OCI-LY1 (cell line): ENCODE measurements around the gene PCSK5.

Experiments used
- CTCF ChIP-seq: fragments of 200-600 bp; sonication (generic), shearing (Covaris generic); IDR thresholded peaks from 2 replicates; pipeline ENCODE4 v1.5.1; 2017; ENCODE audit warnings: mild to moderate bottlenecking, antibody characterized with exemption, low read length, moderate library complexity, mixed read lengths
- EZH2 ChIP-seq: fragments of 200-600 bp; sonication (generic), shearing (Covaris generic); IDR thresholded peaks from 2 replicates; pipeline ENCODE4 v1.8.0; 2017; ENCODE audit warnings: borderline replicate concordance, mixed run types, mild to moderate bottlenecking, antibody characterized with exemption, low read length, moderate library complexity, mixed read lengths

GRCh38 chr9:75885652-75886051, 4.8 kb upstream of the PCSK5 start:
- TF ChIP-seq CTCF (no peak), EZH2 (no peak)
